HFF-Myc (cell line): ENCODE measurements around the gene TEAD2.

Experiments
- DNase-seq: peaks from one replicate; pipeline ENCODE4 v3.0.0-alpha.2; 2011; ENCODE audit warnings: low read depth; ENCODE audit errors: extremely low read depth
- H3K4me3 ChIP-seq: replicated peaks from 2 replicates; pipeline ENCODE4 v1.5.1; 2011; ENCODE audit warnings: low read depth, mild to moderate bottlenecking, control low read depth, low read length
- CTCF ChIP-seq: IDR thresholded peaks from 2 replicates; pipeline ENCODE4 v1.5.1; 2012; ENCODE audit warnings: mild to moderate bottlenecking, low read depth, low read length, control low read depth; ENCODE audit errors: missing control alignments

The TEAD2 gene

GRCh38 chr19:49347835-49348234 lies 14.4 kb downstream of the TEAD2 start:
- DNase-seq = peak; percentile 85
- H3K4me3 ChIP-seq = no peak overlapping the region
- TF ChIP-seq CTCF = no peak

GRCh38 chr19:49347191-49347590 lies 15.0 kb downstream of the TEAD2 start:
- H3K4me3 ChIP-seq = no peak overlapping the region
- no peak for TF ChIP-seq CTCF
- no peak for DNase-seq

GRCh38 chr19:49344505-49345423 lies 17.5 kb downstream of the TEAD2 start:
- H3K4me3 ChIP-seq = no peak overlapping the region
- no peak for TF ChIP-seq CTCF
- no peak for DNase-seq

- no peak for DNase-seq
- no peak overlapping the region for H3K4me3 ChIP-seq
- TF ChIP-seq CTCF = no peak
Measured at GRCh38 chr19:49343123-49343522, 19.1 kb downstream of the TEAD2 start.

GRCh38 chr19:49342291-49342721 lies 19.9 kb downstream of the TEAD2 start:
- DNase-seq = no peak
- TF ChIP-seq CTCF = no peak
- no peak overlapping the region for H3K4me3 ChIP-seq

GRCh38 chr19:49340865-49341718 lies 21.1 kb downstream of the TEAD2 start:
- no peak for DNase-seq
- H3K4me3 ChIP-seq = no peak overlapping the region
- TF ChIP-seq CTCF = no peak
